ENCODE results near the gene GATAD2A. TPM values are rescaled to one million over a fixed set of nuclear protein-coding genes. Genes with fewer than 3 reads are reported as not detected.

The GATAD2A gene
- total RNA-seq, 1 experiment from 2014 or later, result 189 TPM

- H3K23ac ChIP-seq (ENCODE audit: insufficient read length, low read depth, low read length), result no peak overlapping the region
- no peaks in the 10 kb centered on the region for H3K79me1 ChIP-seq (ENCODE audit: insufficient read depth, low read depth, low read length, poor library complexity, severe bottlenecking)
- H3K27me3 ChIP-seq (ENCODE audit: insufficient read depth, low read length), result no peaks in the 10 kb centered on the region
- peaks cover 3% of the 10 kb centered on the region; the same call in 1 of the 2 replicates for H3K27me3 Mint-ChIP-seq (ENCODE audit: low read depth)
- no peaks in the 10 kb centered on the region for H3K9me3 ChIP-seq (ENCODE audit: control insufficient read depth, low read depth, low read length)
- no peak overlapping the region for H3T11ph ChIP-seq (ENCODE audit: low read length)
- no peak overlapping the region for H2BK20ac ChIP-seq (ENCODE audit: low read depth, low read length, poor library complexity, severe bottlenecking)
- TF ChIP-seq, protein P1, sequence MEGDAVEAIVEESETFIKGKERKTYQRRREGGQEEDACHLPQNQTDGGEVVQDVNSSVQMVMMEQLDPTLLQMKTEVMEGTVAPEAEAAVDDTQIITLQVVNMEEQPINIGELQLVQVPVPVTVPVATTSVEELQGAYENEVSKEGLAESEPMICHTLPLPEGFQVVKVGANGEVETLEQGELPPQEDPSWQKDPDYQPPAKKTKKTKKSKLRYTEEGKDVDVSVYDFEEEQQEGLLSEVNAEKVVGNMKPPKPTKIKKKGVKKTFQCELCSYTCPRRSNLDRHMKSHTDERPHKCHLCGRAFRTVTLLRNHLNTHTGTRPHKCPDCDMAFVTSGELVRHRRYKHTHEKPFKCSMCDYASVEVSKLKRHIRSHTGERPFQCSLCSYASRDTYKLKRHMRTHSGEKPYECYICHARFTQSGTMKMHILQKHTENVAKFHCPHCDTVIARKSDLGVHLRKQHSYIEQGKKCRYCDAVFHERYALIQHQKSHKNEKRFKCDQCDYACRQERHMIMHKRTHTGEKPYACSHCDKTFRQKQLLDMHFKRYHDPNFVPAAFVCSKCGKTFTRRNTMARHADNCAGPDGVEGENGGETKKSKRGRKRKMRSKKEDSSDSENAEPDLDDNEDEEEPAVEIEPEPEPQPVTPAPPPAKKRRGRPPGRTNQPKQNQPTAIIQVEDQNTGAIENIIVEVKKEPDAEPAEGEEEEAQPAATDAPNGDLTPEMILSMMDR (conservative IDR thresholded peaks at IDR 0.05), result no peak
- H3K36me3 Mint-ChIP-seq (ENCODE audit: insufficient read depth in 1 of 3, low read depth in 3 of 3), result no peaks in the 10 kb centered on the region; a peak in 1 of 7 replicates
- DNase-seq, result no peak
- H3K9ac ChIP-seq (ENCODE audit: extremely low read depth, insufficient read length, low read length), result no peak overlapping the region
- H3K14ac ChIP-seq (ENCODE audit: insufficient read depth, low read length), result no peak overlapping the region; the same call in 1 of the 2 replicates
- H3K23me2 ChIP-seq (ENCODE audit: insufficient read length, low read depth, low read length, poor library complexity, severe bottlenecking), result no peaks in the 10 kb centered on the region
- H4K91ac ChIP-seq (ENCODE audit: insufficient read length, low read depth, low read length), result no peak overlapping the region
- H3K18ac ChIP-seq (ENCODE audit: insufficient read length, low read depth, low read length), result no peak overlapping the region
- H4K20me1 ChIP-seq (ENCODE audit: control insufficient read depth, insufficient read depth, insufficient read length), result no peaks in the 10 kb centered on the region
- WGBS (ENCODE audit: extremely low coverage, insufficient read length, low lambda C conversion rate), result no CpG with 5 or more reads among the region's 15 CpGs
- peaks cover 0 to 8% of the 10 kb centered on the region in 2 experiments; a peak in 1 of 4 replicates for H3K4me1 Mint-ChIP-seq
- H2BK15ac ChIP-seq (ENCODE audit: low read depth, low read length), result no peak overlapping the region
- H4K8ac ChIP-seq (replicated peaks; ENCODE audit: insufficient read length, low read depth, low read length), result no peak overlapping the region
- H3K9me3 Mint-ChIP-seq, result no peaks in the 10 kb centered on the region; a peak in 1 of 5 replicates
- no peak overlapping the region for H4K5ac ChIP-seq (ENCODE audit: insufficient read length, low read depth, low read length)
- H3K79me2 ChIP-seq (ENCODE audit: insufficient read depth, low read length), result no peaks in the 10 kb centered on the region
- H3K4me2 ChIP-seq (ENCODE audit: insufficient read depth, insufficient read length, low read length), result no peak overlapping the region
- H2AFZ ChIP-seq (ENCODE audit: low read length), result no peak overlapping the region
- no peaks in the 10 kb centered on the region for H3K4me1 ChIP-seq (ENCODE audit: insufficient read depth, low read length)
- H3K27ac Mint-ChIP-seq, result no peak overlapping the region
- H3K56ac ChIP-seq (ENCODE audit: insufficient read length, low read depth, low read length), result no peak overlapping the region
- no peak overlapping the region for H2BK12ac ChIP-seq (ENCODE audit: insufficient read length, low read depth, low read length)
- no peak overlapping the region for H3K4me3 Mint-ChIP-seq
- H2BK5ac ChIP-seq (ENCODE audit: insufficient read length, low read length), result no peak overlapping the region
- H3K4ac ChIP-seq (ENCODE audit: low read depth, low read length), result no peak overlapping the region
- no peak overlapping the region for H3K27ac ChIP-seq (ENCODE audit: insufficient read length, low read depth, low read length)
- H2AK5ac ChIP-seq (ENCODE audit: insufficient read length, low read length), result no peak overlapping the region
- no peak overlapping the region for H2BK120ac ChIP-seq (ENCODE audit: low read depth, low read length, poor library complexity, severe bottlenecking)
Measured at GRCh38 chr19:19547674-19548336, 142.3 kb downstream of the GATAD2A start.
